Inferior parietal cortex (tissue), 1 donor: ENCODE data around the gene PIP5K1A.
A peak's percentile ranks its signal among the peaks of the same experiment; 100 is the strongest.

ENCODE experiments used
- DNase-seq: peaks from one replicate; pipeline ENCODE4 v3.0.0-alpha.2; 2016; ENCODE audit errors: extremely low spot score

Gene PIP5K1A

DNA sequence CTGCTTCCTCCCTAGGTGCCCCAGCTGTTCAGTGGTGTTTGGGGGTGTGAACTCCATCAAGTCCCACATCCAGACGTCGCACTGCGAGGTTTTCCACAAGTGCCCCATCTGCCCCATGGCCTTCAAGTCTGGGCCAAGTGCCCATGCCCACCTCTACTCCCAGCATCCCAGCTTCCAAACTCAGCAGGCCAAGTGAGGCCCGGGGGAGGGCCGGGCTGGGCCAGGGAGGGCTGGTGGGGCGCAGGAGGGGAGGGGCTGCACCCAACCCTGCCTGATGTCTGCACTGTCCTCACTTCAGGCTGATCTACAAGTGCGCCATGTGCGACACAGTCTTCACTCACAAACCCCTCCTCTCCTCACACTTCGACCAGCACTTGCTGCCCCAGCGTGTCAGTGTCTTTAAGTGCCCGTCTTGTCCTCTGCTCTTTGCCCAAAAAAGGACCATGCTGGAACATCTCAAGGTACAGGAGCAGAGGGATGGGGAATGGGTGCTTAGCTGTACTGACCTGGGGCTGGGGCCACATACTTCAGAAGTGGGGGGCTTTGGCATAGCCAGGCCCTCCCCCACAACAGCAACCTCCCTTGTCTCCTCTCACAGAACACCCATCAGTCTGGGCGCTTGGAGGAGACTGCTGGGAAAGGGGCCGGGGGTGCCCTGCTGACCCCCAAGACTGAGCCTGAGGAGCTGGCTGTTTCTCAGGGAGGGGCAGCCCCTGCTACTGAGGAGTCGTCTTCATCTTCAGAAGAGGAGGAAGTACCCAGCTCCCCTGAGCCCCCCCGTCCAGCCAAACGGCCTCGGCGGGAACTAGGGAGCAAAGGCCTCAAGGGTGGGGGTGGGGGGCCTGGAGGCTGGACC is 91.0 kb downstream of the PIP5K1A start:
- DNase-seq: no peak

DNA sequence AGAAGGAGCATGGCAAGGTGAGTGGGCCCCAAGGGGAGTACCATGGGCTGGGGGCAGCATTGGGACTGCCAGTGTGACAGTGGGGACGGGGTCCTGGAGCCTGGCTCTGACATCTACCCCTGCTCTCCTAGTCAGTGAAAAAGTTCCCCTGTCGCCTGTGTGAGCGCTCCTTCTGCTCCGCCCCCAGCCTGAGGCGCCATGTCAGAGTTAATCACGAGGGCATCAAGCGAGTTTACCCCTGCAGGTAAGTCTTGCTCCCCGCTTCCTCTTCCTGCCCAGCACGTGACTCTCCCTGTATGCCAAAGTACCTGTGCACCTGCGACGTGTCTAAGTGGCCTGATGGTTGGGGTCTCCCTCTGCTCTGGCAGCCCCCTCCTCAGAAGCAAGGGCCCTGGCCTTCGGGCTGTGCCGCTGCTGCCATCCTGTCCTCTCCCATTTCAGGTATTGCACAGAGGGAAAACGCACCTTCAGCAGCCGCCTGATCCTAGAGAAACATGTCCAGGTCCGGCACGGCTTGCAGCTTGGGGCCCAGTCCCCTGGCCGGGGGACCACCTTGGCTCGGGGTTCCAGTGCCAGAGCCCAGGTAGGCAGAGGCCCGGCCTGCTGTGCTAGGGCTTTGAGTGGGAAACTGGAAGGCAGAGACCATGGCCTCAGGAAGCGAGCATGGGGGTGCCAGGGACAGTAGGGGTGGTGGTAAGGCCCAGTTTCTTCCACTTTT is 91.8 kb downstream of the PIP5K1A start:
- DNase-seq: no peak

DNA sequence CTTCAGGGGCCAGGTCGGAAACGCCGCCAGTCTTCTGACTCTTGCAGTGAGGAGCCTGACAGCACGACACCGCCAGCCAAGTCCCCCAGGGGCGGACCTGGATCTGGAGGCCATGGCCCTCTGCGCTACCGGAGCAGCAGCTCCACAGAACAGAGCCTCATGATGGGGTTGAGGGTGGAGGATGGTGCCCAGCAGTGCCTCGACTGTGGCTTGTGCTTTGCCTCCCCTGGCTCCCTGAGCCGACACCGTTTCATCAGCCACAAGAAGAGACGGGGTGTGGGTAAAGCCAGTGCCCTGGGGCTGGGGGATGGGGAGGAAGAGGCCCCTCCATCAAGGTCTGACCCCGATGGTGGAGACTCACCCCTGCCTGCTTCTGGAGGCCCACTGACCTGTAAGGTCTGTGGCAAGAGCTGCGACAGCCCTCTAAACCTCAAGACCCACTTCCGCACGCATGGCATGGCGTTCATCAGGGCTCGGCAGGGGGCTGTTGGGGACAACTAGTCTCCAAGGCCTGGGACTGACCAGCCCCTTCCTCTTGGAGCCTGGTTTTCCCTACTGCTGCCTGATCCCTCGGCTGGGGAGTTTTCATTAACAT is 92.5 kb downstream of the PIP5K1A start:
- no peak for DNase-seq

DNA sequence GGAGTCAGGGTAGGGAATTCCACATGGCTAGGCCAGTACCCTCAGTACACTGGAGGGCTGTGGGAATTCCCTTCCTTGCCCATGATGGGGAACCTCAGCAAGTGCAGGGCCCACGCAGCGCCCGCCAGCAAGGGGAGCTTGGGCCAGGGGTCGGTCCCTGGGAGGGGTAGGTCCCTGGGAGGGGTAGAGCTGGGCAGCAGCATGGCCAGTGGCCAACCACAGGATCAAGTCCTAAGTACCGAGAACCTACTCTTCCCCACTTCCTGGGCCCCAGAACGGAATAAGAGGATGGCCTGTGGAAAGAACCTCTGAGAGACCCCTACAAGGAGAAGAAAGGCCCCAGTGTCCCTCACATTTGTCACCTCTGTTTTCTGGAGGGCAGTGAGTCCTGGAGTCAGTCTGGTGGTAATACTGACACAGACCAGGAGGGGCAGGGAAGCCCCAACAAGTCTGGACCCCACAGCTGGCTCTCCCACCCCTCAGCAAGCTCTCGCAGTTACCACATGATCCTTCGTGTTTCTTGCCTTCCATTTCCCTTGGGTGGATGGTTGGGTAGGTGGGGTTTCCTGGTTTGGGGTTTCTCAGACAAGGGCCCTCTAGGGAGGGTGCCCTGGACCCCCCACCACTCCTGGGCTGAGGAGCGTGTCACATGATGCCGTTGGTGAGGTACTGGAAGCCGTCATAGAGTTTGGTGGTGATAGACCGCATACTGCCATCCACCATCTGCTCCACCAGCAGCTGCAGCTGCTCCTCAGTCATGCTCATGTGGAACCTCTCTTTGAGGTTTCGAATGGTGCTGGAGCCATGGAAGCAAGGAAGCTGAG is 94.1 kb downstream of the PIP5K1A start:
- DNase-seq: no peak

DNA sequence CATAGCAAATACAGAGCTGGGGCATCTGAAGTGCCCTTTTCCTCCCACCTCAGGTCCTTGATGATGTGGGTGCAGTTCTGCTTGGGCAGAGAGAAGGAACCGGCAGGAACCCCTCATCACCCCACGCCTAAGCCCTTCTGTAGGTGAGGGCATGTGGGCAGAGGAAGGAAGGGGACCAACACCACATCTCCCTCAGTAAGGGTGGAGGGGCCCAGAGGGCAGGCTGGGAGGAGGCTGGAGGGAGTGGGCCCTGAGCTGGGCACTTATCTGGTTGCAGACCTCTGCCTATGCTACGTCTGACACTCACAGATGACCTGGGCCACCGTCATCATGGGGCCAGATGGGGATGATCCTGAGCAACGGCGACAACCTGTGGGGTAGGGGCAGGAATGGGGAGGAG is 94.7 kb downstream of the PIP5K1A start:
- DNase-seq: no peak

DNA sequence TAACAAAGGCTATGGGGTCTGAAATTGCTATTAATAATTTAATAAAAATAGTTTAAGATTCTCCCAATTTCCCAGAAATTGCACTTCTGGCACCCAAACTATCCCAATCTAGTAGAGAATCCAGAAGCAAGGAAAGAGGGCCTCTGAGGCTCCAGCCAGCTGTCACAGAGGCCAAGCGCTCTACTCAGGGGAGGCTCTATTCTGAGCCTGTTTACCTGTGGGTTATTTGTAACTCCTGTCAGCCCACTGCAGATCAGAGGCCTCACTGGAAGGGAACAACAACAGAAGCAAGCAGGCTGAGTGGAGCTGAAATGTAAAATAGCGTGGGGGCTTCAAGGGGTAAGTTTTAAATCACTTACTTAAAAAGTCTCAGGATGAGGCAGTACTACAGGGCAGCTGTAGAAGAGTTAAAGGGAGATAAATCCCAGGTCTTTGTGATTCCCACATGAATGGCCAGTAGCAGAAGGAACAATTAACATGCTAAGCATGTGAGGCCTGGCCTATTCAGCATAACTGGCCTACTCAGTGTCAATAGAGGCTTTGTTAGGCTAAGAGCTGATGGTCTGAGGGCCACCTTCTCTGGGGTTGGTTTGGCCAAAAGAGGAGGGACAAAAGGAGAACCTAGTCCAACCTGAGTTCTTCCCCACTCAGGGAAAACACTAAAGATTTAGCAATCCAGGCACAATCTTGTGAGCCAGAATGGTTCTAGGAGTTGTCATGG is 96.5 kb downstream of the PIP5K1A start:
- DNase-seq: peak; percentile 69
